ENCODE measurements around the gene RASGEF1B.
A peak's percentile ranks its signal among the peaks of the same experiment; 100 is the strongest.
"Not testable (repeated sequence)": the region's sequence is repeated elsewhere in the genome, so short reads cannot be mapped to it uniquely, and the experiment has no call there.

Gene RASGEF1B

DNA sequence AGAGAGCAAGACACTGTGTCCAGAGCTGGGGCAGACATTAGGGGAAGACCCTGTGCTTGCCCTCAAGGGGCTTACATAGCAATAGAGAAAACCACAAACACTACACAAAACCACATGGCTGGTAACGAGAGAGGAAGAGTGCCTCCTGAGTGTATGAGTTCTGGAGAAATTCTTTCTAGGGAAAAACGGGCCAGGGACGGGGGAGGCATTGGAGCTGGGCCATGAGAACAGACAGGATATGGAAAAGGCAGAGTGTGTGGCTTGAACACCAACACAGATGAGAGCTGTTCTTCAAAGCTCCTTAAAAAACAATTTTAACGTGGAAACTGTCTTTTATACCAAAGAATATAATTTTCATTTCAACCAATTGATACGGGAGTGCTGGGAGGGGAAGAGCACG is 42.7 kb downstream of the RASGEF1B start:
- DNase-seq: no peak

DNA sequence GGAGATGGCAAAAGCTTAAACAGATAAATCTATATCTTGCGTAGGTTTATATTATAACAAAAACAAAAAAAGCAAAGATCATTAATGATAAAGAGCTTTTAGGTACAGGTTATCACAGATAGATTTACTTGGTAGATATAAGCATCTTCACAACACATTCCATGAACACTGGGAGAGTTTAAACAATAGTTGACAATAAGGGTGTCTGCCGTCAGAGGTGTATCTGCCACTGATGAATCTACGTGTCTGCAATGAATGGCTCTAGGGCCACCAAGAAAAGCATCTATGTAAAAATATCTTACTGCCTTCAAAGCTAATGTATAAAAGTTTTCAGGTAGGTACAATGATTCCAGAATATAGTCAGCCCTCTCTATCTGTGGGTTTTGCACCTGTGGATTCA is 43.7 kb downstream of the RASGEF1B start:
- DNase-seq: no peak

DNA sequence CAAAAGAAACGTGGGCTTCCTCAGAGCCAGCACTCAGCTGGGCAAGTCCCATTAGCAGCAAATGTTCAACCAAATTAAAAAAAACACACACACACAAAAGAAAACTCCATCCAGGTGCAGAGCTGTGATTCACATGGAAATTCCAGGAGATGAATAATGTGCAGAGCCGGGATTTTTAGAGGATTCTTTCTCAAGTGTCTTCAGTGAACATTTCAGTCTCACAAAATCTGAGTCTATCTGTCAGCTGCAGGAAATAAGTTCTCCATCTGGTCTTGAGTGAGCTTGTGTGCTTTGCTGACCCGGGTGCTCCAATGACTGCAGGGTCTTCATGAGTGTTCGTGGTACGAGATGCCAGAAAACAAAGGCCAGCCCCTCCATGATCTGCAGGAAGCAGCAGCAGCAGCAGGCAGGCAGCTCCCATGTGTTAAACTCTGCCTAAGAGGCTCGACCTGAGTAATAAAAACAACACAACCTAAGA is 44.3 kb downstream of the RASGEF1B start:
- DNase-seq: no peak

DNA sequence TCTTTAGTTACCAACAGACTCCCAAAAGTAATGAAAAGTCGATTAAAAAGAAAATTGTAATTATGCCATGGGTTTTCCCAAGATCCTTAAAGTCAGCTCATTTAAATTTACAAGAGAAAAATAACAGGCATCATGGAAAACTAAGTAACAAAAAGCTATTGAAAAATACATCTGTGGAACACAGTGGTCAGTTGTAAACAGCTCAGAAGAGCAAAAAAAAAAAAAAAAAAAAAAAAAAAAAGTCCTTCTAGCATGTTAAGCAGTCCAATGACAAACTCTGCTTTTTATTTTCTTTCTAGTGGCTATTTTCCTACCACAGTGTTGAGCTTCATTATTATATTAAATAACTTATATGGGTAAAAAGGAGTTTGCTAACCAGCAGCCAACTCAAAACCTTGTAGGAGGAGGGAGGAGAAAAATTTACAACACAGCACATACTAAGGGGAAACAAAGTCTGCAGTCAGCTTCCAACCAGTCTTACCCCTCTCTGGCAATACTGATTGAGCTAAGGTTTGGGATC is 44.9 kb downstream of the RASGEF1B start:
- DNase-seq: no peak

DNA sequence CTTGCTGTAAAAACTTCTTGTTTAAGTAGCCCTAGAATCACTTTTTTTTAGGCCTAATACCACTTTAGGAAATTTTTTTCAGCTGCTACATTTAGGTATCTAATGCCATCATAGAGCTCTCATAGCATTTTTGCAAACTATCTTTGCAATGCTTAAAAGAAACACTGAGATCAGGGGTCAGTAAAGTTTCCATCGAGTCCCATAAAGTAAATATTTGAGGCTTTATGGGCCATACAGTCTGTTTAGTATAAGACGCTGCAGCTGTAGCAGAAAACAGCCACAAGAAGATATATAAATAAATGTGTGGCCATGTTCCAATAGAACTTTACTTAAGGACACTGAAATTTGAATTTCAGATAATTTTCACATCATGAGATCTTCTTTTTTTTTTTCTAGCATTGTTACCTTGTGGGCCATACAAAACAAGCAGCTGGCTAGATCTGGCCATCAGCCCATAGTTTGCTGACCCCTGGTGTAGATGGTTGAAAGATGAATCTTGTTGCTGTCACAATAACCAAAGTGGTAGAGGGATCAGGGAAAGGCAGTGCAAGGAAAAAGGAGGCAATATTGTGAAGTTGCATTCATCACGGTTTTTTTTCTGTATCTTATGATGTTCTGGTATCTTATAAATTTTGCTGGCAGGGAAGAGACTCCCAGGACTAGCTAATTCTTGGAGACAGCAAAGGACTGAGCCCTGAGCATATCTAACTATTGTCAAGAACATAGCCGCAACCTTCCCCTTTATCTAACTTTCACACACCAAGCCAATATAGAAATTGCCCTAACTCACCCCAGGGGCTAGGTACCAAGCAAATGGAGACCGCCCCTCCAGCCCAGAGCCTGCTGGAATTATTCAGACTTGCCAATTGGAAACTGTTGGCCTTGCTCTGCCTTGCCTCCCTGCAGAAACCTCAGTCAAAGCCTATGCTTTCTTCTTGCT is 46.6 kb downstream of the RASGEF1B start:
- DNase-seq: no peak

DNA sequence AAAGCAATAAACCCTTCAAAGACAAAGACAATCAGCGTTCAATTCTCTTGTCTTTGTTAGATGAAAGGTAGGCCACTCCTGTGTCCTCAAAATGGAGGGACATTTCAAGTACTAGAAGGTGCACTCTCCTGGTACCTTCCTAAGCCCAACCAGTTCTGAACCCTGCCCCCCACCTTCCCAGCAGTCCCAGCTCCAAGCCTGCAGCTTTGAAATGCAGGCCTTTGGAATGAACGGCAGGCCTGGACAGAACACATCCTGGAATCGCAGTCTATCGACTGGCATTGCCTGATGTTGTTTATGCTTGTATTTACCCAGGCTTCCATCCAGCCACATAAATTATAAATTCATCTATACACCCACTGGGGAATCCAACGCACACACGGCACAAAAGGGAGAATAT is 47.4 kb downstream of the RASGEF1B start:
- no peak for DNase-seq

DNA sequence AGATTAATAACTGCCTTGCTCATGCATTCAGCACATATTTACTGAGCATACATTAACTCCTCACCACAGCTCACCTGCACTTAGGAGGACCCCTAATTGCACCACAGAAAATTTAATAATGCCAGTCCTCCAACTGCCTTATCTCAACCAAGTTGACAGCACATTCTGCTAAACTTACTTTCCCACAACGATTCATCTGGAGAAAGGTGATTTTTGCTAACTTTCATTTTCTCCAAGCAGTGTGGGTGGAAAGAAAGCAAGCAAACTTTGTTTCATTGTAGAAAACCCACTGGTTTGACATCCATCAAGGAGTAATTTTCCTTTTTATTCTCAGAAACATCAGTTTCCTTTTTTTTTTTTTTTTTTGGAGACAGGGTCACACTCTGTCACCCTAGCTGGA is 49.1 kb downstream of the RASGEF1B start:
- no peak for DNase-seq

DNA sequence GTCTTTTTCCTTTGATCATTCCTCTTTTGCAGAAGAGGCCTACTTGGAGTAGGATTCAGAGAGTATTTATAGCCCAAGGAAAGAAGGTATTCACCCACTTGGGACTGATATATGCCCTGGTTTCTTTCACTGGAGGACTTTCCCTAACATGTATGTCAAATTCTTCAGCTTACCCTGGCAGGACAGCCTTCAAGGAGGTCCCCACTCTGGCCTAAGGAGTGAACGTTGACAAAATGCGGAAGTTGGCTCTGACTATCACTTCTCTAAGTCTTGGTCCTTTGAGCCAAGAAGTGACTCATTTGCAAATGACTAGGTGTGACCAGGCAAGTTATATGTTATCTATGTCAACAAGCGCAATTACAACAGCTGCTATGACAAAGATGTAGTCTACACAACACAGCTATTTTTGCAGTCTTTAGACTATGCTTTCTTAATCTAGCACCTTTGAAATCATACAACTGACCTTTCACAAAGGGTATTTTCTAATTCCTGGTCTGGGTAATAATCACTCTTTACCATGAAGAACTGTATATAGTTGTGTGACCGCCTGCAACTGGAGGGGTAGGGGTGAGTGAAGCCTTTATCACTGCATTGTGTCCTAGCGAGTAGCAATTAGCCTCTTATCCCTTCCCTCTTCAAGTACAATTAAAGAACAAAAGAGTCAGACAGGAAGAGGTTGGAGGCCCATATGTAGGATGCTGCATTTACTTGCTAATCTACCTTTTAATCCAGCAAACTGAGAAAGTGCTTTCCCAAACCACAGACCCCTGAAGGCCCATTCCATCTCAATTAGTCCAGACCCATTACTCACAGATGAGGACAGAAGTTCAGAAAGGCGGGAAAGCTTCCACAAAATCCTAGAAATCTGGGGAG is 50.1 kb downstream of the RASGEF1B start:
- no peak for DNase-seq

DNA sequence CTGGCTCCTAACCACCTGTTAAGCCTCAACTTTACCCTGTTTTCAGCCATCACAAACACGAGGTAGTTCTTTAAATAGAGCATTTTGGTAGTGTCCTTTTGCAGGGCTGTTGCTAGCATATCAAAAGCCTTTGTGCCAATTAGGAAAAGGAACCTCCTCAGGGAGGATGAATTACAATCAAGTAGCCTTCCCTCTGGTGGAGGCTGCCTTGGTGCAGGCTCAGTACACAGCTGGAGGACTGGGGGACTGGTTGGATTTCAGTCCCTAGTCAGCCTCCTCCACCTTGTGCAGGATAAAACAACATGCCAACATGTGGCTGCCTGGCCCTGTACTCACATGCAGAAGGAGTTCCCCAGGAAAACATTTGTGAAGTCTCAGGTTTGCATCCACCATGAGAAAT is 53.1 kb downstream of the RASGEF1B start:
- no peak for DNase-seq

DNA sequence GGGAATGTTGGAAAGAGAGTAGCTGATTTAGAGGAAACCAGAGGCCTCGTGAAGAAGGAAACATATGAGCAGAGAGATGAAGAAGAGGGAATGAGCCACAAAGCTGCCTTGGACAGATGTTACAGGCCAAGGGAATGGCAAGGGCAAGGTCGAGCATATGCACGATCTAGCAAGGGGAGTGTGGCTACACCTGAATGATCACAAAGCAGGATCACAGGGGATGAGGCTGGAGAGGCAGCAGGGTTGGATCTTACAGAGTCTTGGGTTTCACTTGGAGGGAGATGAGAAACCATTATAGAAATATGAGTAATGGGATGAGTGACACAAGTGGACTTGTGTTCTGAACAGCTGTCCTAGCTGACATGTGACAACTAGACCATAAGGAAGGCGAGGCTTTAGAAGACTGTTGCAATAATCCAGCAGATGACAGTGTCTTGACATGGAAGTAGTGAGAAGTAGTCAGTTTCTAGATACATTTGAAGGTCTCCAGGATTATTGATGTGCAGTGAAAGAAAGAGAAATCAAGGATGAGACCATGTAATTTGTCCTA is 58.7 kb downstream of the RASGEF1B start:
- DNase-seq: no peak

DNA sequence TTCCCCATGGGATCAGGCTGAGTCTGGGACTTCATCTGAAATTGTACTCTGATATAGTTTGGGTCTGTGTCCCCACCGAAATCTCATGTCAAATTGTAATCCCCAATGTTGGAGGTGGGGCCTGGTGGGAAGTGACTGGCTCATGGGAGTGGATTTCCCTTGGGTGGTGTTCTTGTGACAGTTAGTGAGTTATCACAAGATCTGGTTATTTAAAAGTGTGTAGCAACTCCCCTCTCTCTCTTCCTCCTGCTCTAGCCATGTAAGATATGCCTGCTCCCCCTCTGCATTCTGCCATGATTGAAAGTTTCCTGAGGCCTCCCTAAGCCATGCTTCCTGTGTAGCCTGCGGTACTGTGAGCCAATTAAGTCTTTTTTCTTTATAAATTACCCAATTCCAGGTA is 61.0 kb downstream of the RASGEF1B start:
- DNase-seq: no peak

DNA sequence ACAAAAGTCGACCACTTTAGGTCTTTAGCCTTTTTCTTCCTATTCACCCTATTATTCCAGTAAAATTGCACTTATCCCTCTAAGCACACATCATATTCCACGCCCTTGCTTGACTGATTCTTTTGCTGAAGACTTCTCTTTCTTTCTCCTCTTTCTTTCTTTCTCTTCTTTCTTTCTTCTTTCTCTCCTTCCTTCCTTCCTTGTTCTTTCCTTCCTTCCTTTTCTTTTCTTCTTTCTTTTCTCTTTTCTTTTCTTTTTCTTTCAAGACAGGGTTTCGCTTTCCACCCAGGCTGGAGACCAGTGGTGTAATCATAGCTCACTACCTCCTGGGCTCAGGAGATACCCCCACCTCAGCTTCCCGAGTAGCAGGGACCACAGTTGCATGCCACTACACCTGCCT is 61.9 kb downstream of the RASGEF1B start:
- DNase-seq: no peak

DNA sequence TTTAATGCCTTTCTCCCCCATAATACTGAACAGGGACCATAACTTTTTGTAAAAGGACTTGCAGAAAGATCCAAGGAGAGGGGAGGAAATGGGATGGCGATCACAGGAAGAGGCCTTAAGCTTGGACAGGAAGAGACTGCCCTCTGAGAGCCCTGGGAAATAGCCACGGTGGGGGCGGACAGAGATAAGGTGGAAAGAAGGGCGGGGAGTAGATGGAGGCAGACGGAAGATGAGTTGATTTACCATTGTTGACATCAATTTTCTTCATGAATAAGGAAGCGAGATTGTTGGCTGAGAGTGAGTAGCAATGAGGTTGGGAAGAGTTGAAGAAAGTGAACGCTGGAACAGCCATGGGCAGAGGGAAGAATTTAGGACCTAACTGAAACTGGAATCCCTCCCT is 63.4 kb downstream of the RASGEF1B start:
- no peak for DNase-seq

DNA sequence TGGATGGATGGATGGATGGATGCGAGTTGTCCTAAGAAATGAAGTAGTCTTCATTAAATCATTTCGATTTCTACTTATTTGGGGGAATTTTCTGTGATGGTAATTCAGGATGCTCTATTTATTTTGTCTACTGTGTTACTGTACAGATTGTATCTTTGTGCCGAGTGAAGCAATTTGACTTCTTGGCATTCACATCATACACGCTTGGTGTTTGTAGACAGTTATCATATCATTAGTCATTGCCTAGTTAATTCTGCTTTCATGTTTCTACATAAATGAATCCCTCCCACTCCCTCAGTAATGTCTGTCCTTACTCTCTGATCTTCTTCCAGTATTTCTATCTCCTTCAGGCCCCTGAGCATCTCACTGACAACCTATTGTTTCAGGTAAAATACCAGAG is 64.0 kb downstream of the RASGEF1B start:
- no peak for DNase-seq

DNA sequence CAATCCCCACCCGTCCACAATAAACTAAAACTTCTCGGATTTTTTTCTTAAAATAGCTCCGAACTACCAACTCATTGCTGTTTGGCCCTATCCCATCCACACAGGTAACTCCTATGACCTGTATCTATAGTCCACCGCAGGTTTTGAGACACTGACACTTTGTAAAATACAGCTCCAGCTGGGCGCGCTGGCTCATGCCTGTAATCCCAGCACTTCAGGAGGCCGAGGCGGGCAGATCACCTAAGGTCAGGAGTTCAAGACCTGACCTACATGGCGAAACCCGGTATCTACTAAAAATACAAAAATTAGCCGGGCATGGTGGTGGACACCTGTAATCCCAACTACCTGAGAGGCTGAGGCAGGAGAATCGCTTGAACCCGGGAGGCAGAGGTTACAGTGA is 65.2 kb downstream of the RASGEF1B start:
- not testable (repeated sequence) for DNase-seq

DNA sequence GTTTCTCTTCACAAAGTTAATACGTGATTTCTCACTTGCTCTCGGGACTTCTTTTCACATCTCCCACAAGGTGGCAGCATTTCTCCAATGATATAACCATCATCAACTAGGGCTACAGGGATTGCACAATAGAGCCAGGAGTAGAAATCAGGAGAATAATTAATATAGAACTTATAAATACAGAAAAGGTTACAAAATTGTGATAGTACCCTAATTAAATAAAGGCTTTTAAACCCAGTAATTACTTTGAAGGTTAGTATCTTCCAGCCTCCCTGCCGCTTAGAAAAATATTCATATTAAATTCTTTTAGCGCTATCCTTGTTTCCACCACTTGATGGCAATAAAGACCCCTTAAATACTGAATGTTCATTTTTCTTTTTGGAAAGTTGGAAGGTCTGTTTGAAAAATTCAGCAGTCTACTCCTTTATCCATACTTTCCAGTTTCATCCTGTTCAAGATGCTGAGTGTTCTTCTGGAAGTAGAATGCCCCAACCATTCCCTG is 65.8 kb downstream of the RASGEF1B start:
- DNase-seq: peak in 1 of 2 experiments; percentile 18

DNA sequence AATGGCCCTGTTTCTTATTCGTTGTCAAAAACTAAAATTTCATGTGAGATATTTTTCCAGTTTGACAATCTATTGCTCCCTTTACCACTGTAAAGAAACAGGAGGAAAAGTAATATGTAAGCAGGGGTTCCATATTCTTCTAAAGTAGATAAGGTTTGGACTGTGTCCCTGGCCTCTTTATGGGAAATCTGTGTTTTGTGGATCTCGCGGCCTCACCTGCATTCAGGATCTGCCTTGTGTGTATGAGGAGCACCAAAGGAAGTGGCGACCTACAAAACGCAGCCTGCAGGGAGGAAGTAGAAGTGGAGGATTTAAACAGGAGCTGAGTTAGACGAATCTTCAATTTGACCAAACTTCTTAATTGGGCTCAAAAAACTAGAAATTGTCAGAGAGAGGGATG is 67.0 kb downstream of the RASGEF1B start:
- no peak for DNase-seq

DNA sequence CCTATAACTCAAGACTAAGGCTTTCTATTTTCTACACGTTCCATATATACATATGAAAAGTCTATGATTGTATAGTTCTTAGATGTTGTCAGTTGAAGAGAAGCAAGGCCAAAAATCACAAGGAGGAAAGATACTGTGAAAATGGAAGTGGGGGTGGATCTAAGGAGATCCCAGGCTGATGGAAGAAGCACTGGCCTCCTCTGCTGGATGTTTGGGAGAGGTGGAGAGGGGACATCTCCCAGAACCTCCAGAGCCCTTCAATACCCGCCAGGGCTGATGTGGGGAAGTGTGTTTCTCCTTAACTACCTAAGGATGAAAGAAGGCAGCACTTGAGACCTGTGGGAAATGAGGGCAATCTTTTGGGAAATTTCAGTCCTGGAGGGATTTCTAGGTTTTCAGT is 67.4 kb downstream of the RASGEF1B start:
- no peak for DNase-seq

DNA sequence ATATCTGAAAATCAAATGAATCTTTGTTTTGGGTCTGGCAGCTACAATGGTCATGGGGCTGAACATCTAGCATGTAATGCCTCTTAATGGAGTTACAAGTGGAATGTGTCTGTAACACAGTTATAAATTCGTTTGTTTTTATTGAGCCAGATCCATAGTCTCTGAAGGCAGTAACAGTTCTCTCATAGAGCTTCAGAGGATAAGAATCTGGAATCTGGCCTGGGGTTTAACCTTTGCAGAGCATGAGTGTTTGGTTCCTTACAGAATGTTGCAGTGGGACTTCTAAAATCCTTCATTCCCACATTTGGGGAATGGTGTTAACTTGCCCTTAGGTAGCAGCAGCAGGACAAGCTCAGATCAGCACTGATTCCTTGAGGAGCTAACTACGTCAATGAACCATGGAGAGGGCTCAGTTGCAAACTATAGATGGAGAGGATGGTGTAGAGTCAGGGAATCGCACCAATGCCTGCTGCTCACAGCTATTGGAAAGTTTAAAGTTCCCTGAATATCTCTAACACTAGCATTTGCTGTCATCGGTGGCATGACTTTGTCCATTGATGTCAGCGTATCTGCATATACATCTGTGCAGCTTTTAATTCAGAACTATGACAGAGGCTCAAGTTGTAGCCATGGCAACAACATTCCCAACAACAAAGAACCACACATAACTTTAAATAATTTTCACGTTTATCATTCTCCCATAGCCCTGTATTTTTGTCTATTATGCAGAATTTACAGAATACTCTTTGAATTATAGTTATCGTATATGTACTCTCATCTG is 72.2 kb downstream of the RASGEF1B start:
- DNase-seq: no peak

DNA sequence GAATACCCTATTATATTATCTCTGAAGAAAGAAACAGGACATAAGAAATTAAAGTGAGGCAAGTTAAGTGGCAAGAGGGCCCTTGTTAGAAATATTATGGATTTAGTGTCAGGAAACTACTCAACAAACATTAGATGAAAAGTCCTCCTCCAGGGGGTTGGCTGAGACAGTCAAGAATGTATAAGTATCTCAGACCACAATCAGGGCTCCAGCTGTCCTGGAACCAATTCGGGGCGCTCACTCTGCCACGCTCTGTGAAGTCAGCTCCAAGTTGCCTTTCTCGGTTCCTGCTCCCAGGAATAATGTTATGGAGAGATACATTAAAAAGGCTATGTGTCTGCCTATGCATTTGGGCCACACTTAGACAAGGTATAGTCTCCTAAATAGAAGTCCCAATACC is 73.3 kb downstream of the RASGEF1B start:
- no peak for DNase-seq

DNA sequence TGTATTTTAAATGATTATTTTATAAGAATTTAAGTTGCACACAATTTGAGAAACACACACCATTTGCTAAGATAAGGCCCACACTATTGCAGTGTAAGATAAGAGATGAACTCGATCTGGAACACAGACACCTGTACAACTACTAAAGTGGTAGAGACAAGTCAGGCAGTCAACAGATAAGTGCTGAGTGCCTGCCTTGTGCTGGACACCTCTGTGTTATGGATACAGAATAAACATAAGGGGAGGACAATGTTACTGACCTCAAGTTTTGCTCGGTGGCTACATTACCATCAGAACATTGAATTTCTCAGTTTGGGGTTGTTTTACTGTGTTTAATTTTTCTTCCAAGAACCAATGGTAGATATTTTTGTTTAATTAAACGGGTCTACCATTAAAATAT is 74.1 kb downstream of the RASGEF1B start:
- DNase-seq: no peak

DNA sequence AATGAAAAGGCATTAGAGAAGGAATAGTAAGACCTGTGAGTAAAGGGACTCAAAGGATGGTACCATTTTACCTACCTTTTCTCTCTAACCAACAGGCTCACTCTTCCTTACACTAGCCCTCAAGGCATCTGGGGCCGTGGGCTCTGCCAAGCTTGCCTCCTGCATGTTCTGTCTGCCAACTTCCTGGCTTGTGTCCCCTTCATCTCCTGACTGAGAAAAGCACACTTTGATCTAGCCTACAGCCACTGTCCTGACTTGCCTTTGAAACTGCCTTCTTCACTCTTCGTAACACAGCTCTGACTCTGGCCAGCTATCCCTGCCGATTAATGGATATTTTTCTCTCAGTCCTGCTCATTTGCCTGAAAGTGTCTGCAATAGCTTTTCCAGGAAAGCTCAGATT is 76.5 kb downstream of the RASGEF1B start:
- DNase-seq: no peak

All from activated CD4-positive, alpha-beta T cell treated with anti-CD3 and anti-CD28 coated beads, Interleukin-2, amount 50 U/mL, for 48 hours (primary cell).